Measurements from ENCODE around the gene VAPB. TPM values are rescaled to one million over a fixed set of nuclear protein-coding genes. Genes with fewer than 3 reads are reported as not detected.

VAPB gene
- total and polyA plus RNA-seq, 2 donors from 2014 or later, result 49.3 to 60.4 TPM

- intact Hi-C loops (cut with DNase I), result no loop called here
- Histone ChIP-seq H3K27ac (ENCODE audit: low read depth in 2 of 2, low read length in 2 of 2) (no peak overlapping the region), H3K9me3 (ENCODE audit: control insufficient read depth in 2 of 3, insufficient read depth in 1 of 3, low read length in 3 of 3) (no peaks in the 10 kb centered on the region), H3K27me3 (ENCODE audit: control insufficient read depth, insufficient read depth, low read length) (no peaks in the 10 kb centered on the region), H3K36me3 (ENCODE audit: control insufficient read depth in 2 of 3, insufficient read depth in 3 of 3, low read length in 3 of 3) (peaks cover 0 to 9% (median 6%) of the 10 kb centered on the region in 3 donors), H3K9ac (ENCODE audit: low read length in 3 of 3) (peak overlapping the region in 1 of 3 donors; percentile 12), H3K4me1 (ENCODE audit: control insufficient read depth in 2 of 3, insufficient read depth in 2 of 3, low read depth in 1 of 3, low read length in 3 of 3) (peaks cover 3 to 16% (median 8%) of the 10 kb centered on the region in 3 donors), H3K4me3 (ENCODE audit: low read length in 3 of 3) (peak overlapping the region; percentile 59 to 85 (median 82))
- no peak for TF ChIP-seq CTCF (IDR thresholded peaks at IDR 0.05; ENCODE audit: borderline replicate concordance, extremely low read depth, insufficient read depth)
- FAIRE-seq, result no peak
- no peak for DNase-seq
Measured at GRCh38 chr20:58388028-58388601, 914 bp upstream of the VAPB start.

GRCh38 chr20:58389324-58389967 is 417 bp downstream of the VAPB start:
- no peak for FAIRE-seq

GRCh38 chr20:58389968-58390658 is 1.1 kb downstream of the VAPB start:
- TF ChIP-seq CTCF (IDR thresholded peaks at IDR 0.05; ENCODE audit: borderline replicate concordance, extremely low read depth, insufficient read depth), result no peak
- peak overlapping the region; percentile 81 to 91 (median 86) for H3K4me3 ChIP-seq (ENCODE audit: low read length in 3 of 3)
- intact Hi-C loops (cut with DNase I), result no loop called here
- H3K27ac ChIP-seq (ENCODE audit: low read depth in 2 of 2, low read length in 2 of 2), result peak overlapping the region; percentile 92 to 94
- FAIRE-seq, result no peak
- DNase-seq, result no peak
- H3K27me3 ChIP-seq (ENCODE audit: control insufficient read depth, insufficient read depth, low read length), result no peaks in the 10 kb centered on the region
- H3K36me3 ChIP-seq (ENCODE audit: control insufficient read depth in 2 of 3, insufficient read depth in 3 of 3, low read length in 3 of 3), result peaks cover 0 to 9% (median 6%) of the 10 kb centered on the region in 3 donors
- no peaks in the 10 kb centered on the region for H3K9me3 ChIP-seq (ENCODE audit: control insufficient read depth in 2 of 3, insufficient read depth in 1 of 3, low read length in 3 of 3)
- H3K9ac ChIP-seq (ENCODE audit: low read length in 3 of 3), result peak overlapping the region; percentile 75 to 91 (median 81)
- H3K4me1 ChIP-seq (ENCODE audit: control insufficient read depth in 2 of 3, insufficient read depth in 2 of 3, low read depth in 1 of 3, low read length in 3 of 3), result peaks cover 3 to 16% (median 11%) of the 10 kb centered on the region in 3 donors

More at GRCh38 chr20:58389324-58389967, 417 bp downstream of the VAPB start:
- no peaks in the 10 kb centered on the region for H3K27me3 ChIP-seq (ENCODE audit: control insufficient read depth, insufficient read depth, low read length)
- TF ChIP-seq CTCF (IDR thresholded peaks at IDR 0.05; ENCODE audit: borderline replicate concordance, extremely low read depth, insufficient read depth), result no peak
- H3K4me3 ChIP-seq (ENCODE audit: low read length in 3 of 3), result peak overlapping the region; percentile 81 to 91 (median 86)
- no peaks in the 10 kb centered on the region for H3K9me3 ChIP-seq (ENCODE audit: control insufficient read depth in 2 of 3, insufficient read depth in 1 of 3, low read length in 3 of 3)
- peak overlapping the region; percentile 75 to 91 (median 81) for H3K9ac ChIP-seq (ENCODE audit: low read length in 3 of 3)
- intact Hi-C loops (cut with DNase I), result no loop called here
- H3K27ac ChIP-seq (ENCODE audit: low read depth in 2 of 2, low read length in 2 of 2), result peak overlapping the region; percentile 92 to 94
- peaks cover 0 to 9% (median 6%) of the 10 kb centered on the region in 3 donors for H3K36me3 ChIP-seq (ENCODE audit: control insufficient read depth in 2 of 3, insufficient read depth in 3 of 3, low read length in 3 of 3)
- peak in 4 of 5 donors; percentile 37 to 81 (median 62) for DNase-seq
- peaks cover 3 to 16% (median 11%) of the 10 kb centered on the region in 3 donors for H3K4me1 ChIP-seq (ENCODE audit: control insufficient read depth in 2 of 3, insufficient read depth in 2 of 3, low read depth in 1 of 3, low read length in 3 of 3)
